ENCODE measurements around the gene ZNF629.

GRCh38 chr16:30805370-30806169 lies 18.6 kb upstream of the ZNF629 start:
- TF ChIP-seq CTCF (conservative IDR thresholded peaks at IDR 0.05; ENCODE audit: low read length) (no peak), EZH2phosphoT487 (IDR thresholded peaks at IDR 0.05; ENCODE audit: borderline replicate concordance, low read depth, low read length) (no peak)

All from OCI-LY7 (cell line).